ENCODE results near the gene CCDC59. TPM values are rescaled to one million over a fixed set of nuclear protein-coding genes. Genes with fewer than 3 reads are reported as not detected.

The CCDC59 gene
- total RNA-seq, 2 donors from 2014 or later = 36.6 to 41.8 TPM

DNA sequence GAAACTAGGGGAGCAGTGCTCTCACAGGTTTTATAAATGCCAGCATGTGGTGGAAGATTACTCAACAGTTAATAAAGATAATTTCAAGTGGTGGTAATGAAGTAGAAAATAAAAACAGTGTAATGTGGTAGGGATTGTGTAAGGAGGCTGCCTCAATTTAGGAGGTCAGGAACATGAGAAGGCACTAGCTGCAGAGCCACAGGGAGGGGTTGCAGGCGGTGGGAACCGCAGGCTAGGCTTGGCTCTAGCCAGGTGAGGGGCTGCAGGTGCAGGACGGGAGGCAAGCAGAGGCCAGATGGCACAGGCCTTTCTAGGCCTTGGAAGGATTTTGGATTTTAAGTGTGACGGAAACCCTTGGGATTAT is 910 bp upstream of the CCDC59 start:
- H3K27ac ChIP-seq = peak overlapping the region; percentile 89 to 95
- TF ChIP-seq, protein P1, sequence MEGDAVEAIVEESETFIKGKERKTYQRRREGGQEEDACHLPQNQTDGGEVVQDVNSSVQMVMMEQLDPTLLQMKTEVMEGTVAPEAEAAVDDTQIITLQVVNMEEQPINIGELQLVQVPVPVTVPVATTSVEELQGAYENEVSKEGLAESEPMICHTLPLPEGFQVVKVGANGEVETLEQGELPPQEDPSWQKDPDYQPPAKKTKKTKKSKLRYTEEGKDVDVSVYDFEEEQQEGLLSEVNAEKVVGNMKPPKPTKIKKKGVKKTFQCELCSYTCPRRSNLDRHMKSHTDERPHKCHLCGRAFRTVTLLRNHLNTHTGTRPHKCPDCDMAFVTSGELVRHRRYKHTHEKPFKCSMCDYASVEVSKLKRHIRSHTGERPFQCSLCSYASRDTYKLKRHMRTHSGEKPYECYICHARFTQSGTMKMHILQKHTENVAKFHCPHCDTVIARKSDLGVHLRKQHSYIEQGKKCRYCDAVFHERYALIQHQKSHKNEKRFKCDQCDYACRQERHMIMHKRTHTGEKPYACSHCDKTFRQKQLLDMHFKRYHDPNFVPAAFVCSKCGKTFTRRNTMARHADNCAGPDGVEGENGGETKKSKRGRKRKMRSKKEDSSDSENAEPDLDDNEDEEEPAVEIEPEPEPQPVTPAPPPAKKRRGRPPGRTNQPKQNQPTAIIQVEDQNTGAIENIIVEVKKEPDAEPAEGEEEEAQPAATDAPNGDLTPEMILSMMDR (IDR thresholded peaks at IDR 0.05) = no peak
- no peaks in the 10 kb centered on the region for H3K36me3 ChIP-seq
- DNase-seq (ENCODE audit: low spot score) = no peak
- no peaks in the 10 kb centered on the region for H3K27me3 ChIP-seq
- peak overlapping the region; percentile 76 to 85 for H3K4me3 ChIP-seq
- peaks cover 0 to 41% of the 10 kb centered on the region in 2 donors for H3K4me1 ChIP-seq
- H3K9me3 ChIP-seq = no peaks in the 10 kb centered on the region

DNA sequence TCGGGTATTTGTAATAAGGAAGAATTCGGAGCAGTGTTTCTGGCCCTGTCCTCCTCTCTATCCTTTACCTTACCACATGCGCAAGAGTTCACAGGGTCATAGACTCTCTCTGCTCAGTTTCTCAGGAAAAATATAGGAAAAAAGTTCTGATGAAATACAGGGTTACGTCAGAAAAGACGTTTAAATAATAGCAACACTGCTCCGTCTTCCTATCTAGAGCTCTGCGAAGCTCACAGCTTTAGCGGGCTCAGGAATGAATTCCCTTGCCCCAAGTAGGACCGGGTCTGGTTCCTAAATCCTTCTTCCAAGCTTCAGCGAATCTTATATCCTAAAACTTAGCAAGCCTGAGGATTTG is 365 bp downstream of the CCDC59 start:
- TF ChIP-seq, protein P1 (IDR thresholded peaks at IDR 0.05) = no peak
- Histone ChIP-seq H3K27me3 (no peaks in the 10 kb centered on the region), H3K4me1 (peaks cover 0 to 41% of the 10 kb centered on the region in 2 donors), H3K36me3 (peaks cover 8% of the 10 kb centered on the region), H3K9me3 (no peaks in the 10 kb centered on the region), H3K27ac (peak overlapping the region; percentile 89 to 95), H3K4me3 (peak overlapping the region; percentile 76 to 85)
- no peak for DNase-seq (ENCODE audit: low spot score)

GRCh38 chr12:82357340-82357739 is 847 bp downstream of the CCDC59 start:
- peak overlapping the region in 1 of 2 donors; percentile 95 for H3K27ac ChIP-seq
- H3K27me3 ChIP-seq = no peaks in the 10 kb centered on the region
- TF ChIP-seq, protein P1 (IDR thresholded peaks at IDR 0.05) = no peak
- H3K9me3 ChIP-seq = no peaks in the 10 kb centered on the region
- peaks cover 10% of the 10 kb centered on the region for H3K36me3 ChIP-seq
- H3K4me1 ChIP-seq = peaks cover 0 to 41% of the 10 kb centered on the region in 2 donors
- no peak for DNase-seq (ENCODE audit: low spot score)
- peak overlapping the region; percentile 76 to 85 for H3K4me3 ChIP-seq

- Histone ChIP-seq H3K36me3 (peaks cover 23% of the 10 kb centered on the region), H3K9me3 (no peaks in the 10 kb centered on the region), H3K4me1 (peaks cover 0 to 11% of the 10 kb centered on the region in 2 donors), H3K27me3 (no peaks in the 10 kb centered on the region), H3K4me3 (no peak overlapping the region), H3K27ac (no peak overlapping the region)
- no peak for DNase-seq (ENCODE audit: low spot score)
- TF ChIP-seq, protein P1 (IDR thresholded peaks at IDR 0.05) = no peak
Observed at GRCh38 chr12:82351390-82351789, 6.8 kb downstream of the CCDC59 start.

GRCh38 chr12:82350161-82350560 is 8.0 kb downstream of the CCDC59 start:
- no peak for DNase-seq (ENCODE audit: low spot score)
- H3K4me1 ChIP-seq = no peaks in the 10 kb centered on the region
- TF ChIP-seq, protein P1 (IDR thresholded peaks at IDR 0.05) = no peak
- no peaks in the 10 kb centered on the region for H3K27me3 ChIP-seq
- H3K4me3 ChIP-seq = no peak overlapping the region
- peaks cover 23% of the 10 kb centered on the region for H3K36me3 ChIP-seq
- no peak overlapping the region for H3K27ac ChIP-seq
- H3K9me3 ChIP-seq = no peaks in the 10 kb centered on the region

- Histone ChIP-seq H3K27me3 (no peaks in the 10 kb centered on the region), H3K27ac (no peak overlapping the region), H3K4me1 (no peaks in the 10 kb centered on the region), H3K36me3 (no peaks in the 10 kb centered on the region), H3K9me3 (no peaks in the 10 kb centered on the region), H3K4me3 (no peak overlapping the region)
- no peak for DNase-seq (ENCODE audit: low spot score)
- TF ChIP-seq, protein P1 (IDR thresholded peaks at IDR 0.05) = no peak
Observed at GRCh38 chr12:82329508-82329907, 28.7 kb downstream of the CCDC59 start.

Measured in right atrium auricular region (tissue), 2 donors.